Measurements from ENCODE around the gene VSNL1. TPM values are rescaled to one million over a fixed set of nuclear protein-coding genes. Genes with fewer than 3 reads are reported as not detected.

The VSNL1 gene
- total and polyA plus RNA-seq, 5 donors = 26.5 to 39.3 (median 36.8) TPM

DNA sequence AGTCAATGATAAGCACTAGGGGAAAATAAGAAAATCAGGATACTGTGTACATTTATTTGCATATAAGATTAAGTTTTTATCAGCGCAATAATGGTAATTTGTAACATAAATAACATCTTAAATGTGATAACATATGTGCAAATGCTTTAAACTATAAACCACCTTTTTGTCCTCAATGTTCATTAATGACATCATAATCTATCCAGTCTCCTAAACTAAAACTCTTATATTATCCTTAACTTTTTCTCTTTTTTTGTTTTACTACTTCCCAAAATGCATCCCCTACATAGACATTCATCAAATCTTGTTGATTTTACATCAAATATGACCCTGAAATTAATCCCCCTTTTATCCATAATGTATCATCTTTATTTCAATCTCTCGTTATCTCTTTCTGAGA, 18.9 kb upstream of the VSNL1 start:
- Histone ChIP-seq H3K27me3 (ENCODE audit: control insufficient read depth, insufficient read depth) (no peaks in the 10 kb centered on the region), H3K4me1 (ENCODE audit: control insufficient read depth, insufficient read depth, low read length) (no peaks in the 10 kb centered on the region), H3K27ac (ENCODE audit: low read length) (no peak overlapping the region), H3K9me3 (ENCODE audit: control insufficient read depth, low read length) (no peaks in the 10 kb centered on the region), H3K4me3 (ENCODE audit: low read length) (no peak overlapping the region)
- ATAC-seq (no peak), DNase-seq (no peak)
- 90% methylated on average over 2 of the region's 2 CpGs for WGBS
- intact Hi-C loops (cut with DNase I) = no loop called here

DNA sequence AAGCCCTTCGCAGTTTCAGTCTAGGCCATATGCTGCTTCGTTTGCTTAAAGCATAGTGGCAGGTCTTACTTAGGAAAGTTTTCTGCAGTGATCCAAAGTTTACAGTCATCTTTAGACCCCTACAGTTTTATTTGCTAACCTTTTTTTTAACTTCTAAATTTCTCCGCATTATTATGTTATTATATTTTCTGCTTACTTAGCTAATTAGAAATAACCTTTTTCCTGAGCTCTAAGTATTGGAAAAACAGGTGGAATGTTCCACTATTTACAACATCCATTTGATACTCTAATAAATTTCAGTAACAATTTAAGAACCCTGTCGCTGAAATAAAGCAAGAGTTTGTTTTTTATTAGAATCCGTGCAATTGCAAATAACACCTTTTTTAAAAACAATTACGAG, 18.2 kb upstream of the VSNL1 start:
- DNase-seq (no peak), ATAC-seq (no peak)
- intact Hi-C loops (cut with DNase I) = no loop called here
- H3K4me1 ChIP-seq (ENCODE audit: control insufficient read depth, insufficient read depth, low read length) = no peaks in the 10 kb centered on the region
- no peak overlapping the region for H3K27ac ChIP-seq (ENCODE audit: low read length)
- H3K4me3 ChIP-seq (ENCODE audit: low read length) = no peak overlapping the region
- 88% methylated on average over 6 of the region's 6 CpGs for WGBS
- no peaks in the 10 kb centered on the region for H3K9me3 ChIP-seq (ENCODE audit: control insufficient read depth, low read length)
- no peaks in the 10 kb centered on the region for H3K27me3 ChIP-seq (ENCODE audit: control insufficient read depth, insufficient read depth)

DNA sequence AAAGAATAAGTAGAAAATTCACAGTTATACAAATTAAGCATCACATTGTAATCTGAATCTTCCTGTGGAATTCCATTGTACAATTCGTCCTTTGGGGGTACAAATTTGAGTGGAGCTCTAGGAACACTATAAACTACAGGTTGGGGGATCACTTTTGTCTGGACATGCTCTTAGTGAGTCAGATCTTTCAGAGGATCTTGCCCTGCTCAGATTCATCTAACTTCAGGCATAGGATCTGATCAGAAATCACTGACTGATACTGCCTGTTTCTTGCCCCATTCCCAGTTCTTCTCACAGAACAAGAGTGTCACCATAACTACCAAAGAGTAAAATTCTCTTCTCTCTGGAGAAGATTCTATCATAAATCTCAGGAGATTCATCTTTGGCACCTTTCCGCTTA, 10.7 kb upstream of the VSNL1 start:
- DNase-seq (no peak), ATAC-seq (no peak)
- intact Hi-C loops (cut with DNase I) = loop anchor here in 1 of 4 donors (10.0 kb wide), 1 partner anchor 125 kb away; no protein-coding TSS in a partner anchor
- 65% methylated on average over 2 of the region's 2 CpGs for WGBS
- Histone ChIP-seq H3K27me3 (ENCODE audit: control insufficient read depth, insufficient read depth) (no peaks in the 10 kb centered on the region), H3K27ac (ENCODE audit: low read length) (no peak overlapping the region), H3K9me3 (ENCODE audit: control insufficient read depth, low read length) (no peaks in the 10 kb centered on the region), H3K4me3 (ENCODE audit: low read length) (no peak overlapping the region), H3K4me1 (ENCODE audit: control insufficient read depth, insufficient read depth, low read length) (no peaks in the 10 kb centered on the region)

DNA sequence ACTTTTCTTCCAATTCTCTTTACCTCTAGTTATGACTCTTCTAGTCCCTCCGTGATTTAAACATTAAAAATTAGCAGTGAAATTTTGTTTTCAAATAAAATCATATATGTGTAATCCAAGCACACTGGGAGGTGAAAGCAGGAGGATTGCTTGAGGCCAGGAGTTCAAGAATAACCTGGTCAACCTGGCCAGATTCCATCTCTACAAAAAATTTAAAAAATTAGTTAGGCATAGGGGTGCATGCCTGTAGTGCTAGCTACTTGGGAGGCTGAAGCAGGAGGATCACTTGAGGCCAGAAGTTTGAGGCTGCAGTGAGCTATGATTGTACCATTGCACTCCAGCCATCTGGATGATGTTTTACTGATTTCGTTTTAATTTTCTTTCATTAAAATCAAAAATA, 7.0 kb upstream of the VSNL1 start:
- 76% methylated on average over 2 of the region's 2 CpGs for WGBS

DNA sequence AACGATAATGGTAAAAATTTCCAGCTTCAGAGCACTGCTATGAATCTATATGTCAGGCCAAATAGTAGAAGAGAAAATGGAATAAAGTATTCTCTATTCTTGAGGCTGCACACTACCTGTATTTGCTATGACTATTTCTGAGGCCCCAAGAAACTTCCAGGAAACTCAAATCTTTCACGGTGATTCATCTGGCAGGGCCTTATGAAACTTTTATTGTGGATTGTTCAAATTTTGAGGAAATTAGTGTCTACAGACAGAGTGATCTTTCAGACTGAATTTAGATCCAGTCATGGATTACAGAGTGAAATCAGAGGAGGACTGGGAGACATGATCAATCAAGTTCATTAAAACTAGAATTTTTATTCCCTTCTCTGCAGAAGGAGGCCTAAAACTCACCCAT, 4.1 kb upstream of the VSNL1 start:
- intact Hi-C loops (cut with DNase I) = loop anchor here in 2 of 4 donors (5.0 to 10.0 kb wide), 2 partner anchors 116 to 118 kb away; no protein-coding TSS in a partner anchor
- WGBS = 57% methylated on average over 2 of the region's 2 CpGs
- ATAC-seq (no peak), DNase-seq (no peak)
- Histone ChIP-seq H3K9me3 (ENCODE audit: control insufficient read depth, low read length) (no peaks in the 10 kb centered on the region), H3K4me1 (ENCODE audit: control insufficient read depth, insufficient read depth, low read length) (no peaks in the 10 kb centered on the region), H3K27ac (ENCODE audit: low read length) (no peak overlapping the region), H3K4me3 (ENCODE audit: low read length) (no peak overlapping the region), H3K27me3 (ENCODE audit: control insufficient read depth, insufficient read depth) (no peaks in the 10 kb centered on the region)

More for the DNA sequence above, 7.0 kb upstream of the VSNL1 start:
- no peaks in the 10 kb centered on the region for H3K27me3 ChIP-seq (ENCODE audit: control insufficient read depth, insufficient read depth)
- no peak overlapping the region for H3K4me3 ChIP-seq (ENCODE audit: low read length)
- H3K9me3 ChIP-seq (ENCODE audit: control insufficient read depth, low read length) = no peaks in the 10 kb centered on the region
- DNase-seq = no peak
- H3K4me1 ChIP-seq (ENCODE audit: control insufficient read depth, insufficient read depth, low read length) = no peaks in the 10 kb centered on the region
- no peak for ATAC-seq
- intact Hi-C loops (cut with DNase I) = loop anchor here in 1 of 4 donors (10.0 kb wide), 1 partner anchor 121 kb away; no protein-coding TSS in a partner anchor
- no peak overlapping the region for H3K27ac ChIP-seq (ENCODE audit: low read length)

DNA sequence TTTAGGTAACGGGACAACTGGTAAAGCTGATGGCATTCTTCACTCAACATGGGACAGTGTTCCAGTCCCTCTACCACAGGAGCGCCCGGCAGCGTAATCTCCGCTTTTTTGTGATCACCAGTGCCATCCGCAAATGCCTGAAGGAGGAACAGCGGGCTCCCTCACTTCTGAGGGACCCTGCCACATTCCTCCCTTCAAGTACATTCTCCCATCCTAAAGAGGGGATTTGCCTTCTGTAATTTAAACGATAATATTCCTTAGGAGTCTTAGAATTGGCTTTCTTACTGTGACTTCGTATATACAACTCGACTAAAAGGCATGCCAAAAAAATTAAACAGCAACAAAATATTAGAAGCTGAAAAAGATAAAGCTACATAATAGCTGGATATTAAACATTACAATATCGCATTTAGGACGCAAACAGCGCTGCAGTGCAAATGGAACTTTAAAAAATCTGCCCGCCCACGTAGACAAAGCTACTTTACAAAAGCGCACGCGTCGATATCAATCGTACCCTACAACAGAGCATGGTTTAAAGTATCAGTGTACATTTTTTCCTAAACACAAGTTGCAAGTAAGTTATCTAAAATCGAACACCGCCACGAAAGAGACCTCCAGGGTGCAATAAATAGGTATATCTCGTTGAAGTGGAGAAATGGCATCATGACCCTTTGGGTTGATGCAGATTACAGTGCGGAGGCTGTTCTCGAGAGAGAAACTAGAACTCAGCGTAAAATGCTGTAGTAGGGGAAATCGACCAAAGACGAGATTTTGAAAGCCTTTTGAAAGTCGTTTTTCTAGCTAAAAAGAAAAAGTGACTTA, 2.3 kb upstream of the VSNL1 start:
- DNase-seq = peak in 2 of 3 donors; percentile 35 to 50
- no peaks in the 10 kb centered on the region for H3K27me3 ChIP-seq (ENCODE audit: control insufficient read depth, insufficient read depth)
- peak overlapping the region; percentile 47 for H3K4me3 ChIP-seq (ENCODE audit: low read length)
- peak overlapping the region; percentile 43 for H3K27ac ChIP-seq (ENCODE audit: low read length)
- no peaks in the 10 kb centered on the region for H3K9me3 ChIP-seq (ENCODE audit: control insufficient read depth, low read length)
- 4% methylated on average over 30 of the region's 30 CpGs for WGBS
- no peaks in the 10 kb centered on the region for H3K4me1 ChIP-seq (ENCODE audit: control insufficient read depth, insufficient read depth, low read length)
- peak in 1 of 2 donors; percentile 7 for ATAC-seq
- intact Hi-C loops (cut with DNase I) = loop anchor here in 2 of 4 donors (5.0 to 10.0 kb wide), 2 partner anchors 114 to 117 kb away; no protein-coding TSS in a partner anchor

DNA sequence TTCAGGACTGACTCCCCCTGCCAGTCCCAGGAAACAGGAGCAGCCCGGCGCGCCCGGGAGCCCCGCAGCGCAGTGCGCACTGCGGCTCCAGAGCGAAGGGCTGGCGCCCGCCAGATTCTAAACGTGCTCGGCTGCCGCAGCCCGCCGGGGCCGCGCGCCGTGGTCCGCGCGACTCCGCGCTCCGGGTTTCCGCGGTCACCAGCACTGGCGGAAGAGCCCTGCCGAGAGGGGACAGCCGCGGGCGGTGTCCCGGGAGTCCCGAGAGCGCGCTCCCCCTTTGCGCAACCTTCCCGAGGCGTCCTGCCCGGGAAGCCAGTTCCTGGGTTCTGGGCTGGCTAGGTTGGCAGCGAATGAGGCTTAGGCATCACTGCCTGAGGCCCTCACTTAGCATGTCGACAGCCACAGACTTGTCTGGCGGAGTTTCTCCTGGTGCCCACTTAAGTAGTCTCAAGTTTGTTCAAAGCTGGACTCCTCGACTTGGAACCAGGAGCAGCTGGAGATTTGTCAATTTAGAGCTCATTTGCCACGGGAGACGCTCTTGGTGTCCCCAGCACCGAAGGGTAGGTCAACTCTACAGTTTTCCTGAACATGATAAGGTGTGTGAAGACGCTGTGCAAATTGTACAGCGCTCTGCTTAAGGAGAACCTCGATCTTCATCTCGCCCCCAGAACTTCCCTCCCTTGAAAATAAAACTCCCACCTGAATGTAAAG, 1.5 kb upstream of the VSNL1 start:
- intact Hi-C loops (cut with DNase I) = loop anchor here in 2 of 4 donors (5.0 to 10.0 kb wide), 2 partner anchors 113 to 116 kb away; no protein-coding TSS in a partner anchor
- ATAC-seq (peak; percentile 90 to 91), DNase-seq (peak; percentile 65 to 88 (median 80))
- under 1% methylated on average over 52 of the region's 52 CpGs for WGBS
- no peaks in the 10 kb centered on the region for H3K27me3 ChIP-seq (ENCODE audit: control insufficient read depth, insufficient read depth)
- peak overlapping the region; percentile 47 for H3K4me3 ChIP-seq (ENCODE audit: low read length)
- H3K4me1 ChIP-seq (ENCODE audit: control insufficient read depth, insufficient read depth, low read length) = no peaks in the 10 kb centered on the region
- H3K9me3 ChIP-seq (ENCODE audit: control insufficient read depth, low read length) = no peaks in the 10 kb centered on the region
- peak overlapping the region; percentile 70 for H3K27ac ChIP-seq (ENCODE audit: low read length)

DNA sequence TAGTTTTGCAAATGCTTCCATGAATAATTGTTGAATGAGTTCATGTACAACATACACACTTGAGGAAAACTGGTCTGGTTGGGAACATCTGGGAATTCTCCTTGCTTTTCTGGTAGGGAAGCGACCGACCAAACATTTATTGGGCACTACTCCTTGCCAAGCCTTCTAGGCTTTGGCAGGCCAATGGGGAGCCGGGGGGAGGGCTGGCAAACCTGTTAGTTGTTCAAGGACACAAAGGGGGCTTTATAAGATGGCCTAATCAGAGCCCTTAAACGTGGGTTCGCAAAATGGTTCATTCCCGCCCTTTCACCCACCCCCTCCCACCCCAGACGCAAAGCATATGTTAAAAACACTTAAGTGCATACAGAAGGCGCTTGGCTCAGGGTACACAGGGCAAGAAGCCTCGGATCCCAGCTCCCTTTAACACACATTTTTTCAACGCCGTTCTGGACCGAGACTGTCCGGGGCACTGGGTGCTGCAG, 844 bp upstream of the VSNL1 start:
- DNase-seq = peak; percentile 24 to 45 (median 40)
- H3K9me3 ChIP-seq (ENCODE audit: control insufficient read depth, low read length) = no peaks in the 10 kb centered on the region
- WGBS = 2% methylated on average over 13 of the region's 13 CpGs
- intact Hi-C loops (cut with DNase I) = loop anchor here in 3 of 4 donors (5.0 to 10.0 kb wide), 3 partner anchors 105 to 115 kb away; no protein-coding TSS in a partner anchor
- peak; percentile 53 to 60 for ATAC-seq
- H3K4me3 ChIP-seq (ENCODE audit: low read length) = peak overlapping the region; percentile 25
- H3K27me3 ChIP-seq (ENCODE audit: control insufficient read depth, insufficient read depth) = no peaks in the 10 kb centered on the region
- H3K4me1 ChIP-seq (ENCODE audit: control insufficient read depth, insufficient read depth, low read length) = no peaks in the 10 kb centered on the region
- H3K27ac ChIP-seq (ENCODE audit: low read length) = peak overlapping the region; percentile 77

DNA sequence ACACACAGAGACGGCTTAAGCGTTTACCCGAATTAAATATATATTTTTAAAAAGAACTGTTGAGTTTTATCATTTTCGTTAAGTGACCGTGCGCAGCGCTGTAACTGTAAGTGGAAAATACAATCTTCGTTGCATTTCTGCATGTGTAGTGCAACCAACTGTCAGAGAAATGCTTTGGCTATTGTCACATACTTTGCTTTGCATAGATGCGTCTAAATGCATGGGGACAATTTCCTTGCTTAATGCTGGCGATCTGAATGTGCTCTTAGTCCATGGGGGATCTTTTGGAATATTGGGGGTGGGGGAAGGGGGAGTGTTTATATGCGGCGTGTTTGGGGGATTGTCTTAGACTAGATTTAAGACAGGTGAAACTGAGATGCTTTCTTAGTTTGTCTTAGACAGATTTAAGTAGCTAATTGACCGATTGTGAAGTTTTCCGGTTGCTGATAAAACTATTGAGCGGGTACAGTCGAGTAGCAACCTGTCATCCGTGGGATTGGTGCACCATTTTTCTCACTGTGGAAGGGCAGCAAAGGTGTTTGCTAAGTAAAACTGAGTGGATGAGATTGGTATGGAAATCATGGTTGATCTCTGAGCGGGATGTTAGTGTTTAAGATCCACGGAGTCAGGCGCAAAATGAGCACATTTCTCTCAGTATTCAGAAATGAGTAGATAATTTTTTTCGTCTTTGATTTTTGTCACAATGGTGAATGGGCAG, 476 bp downstream of the VSNL1 start:
- 2% methylated on average over 21 of the region's 21 CpGs for WGBS
- intact Hi-C loops (cut with DNase I) = loop anchor here in 1 of 4 donors (10.0 kb wide), 1 partner anchor 104 kb away; no protein-coding TSS in a partner anchor
- Histone ChIP-seq H3K9me3 (ENCODE audit: control insufficient read depth, low read length) (no peaks in the 10 kb centered on the region), H3K27ac (ENCODE audit: low read length) (peak overlapping the region; percentile 55), H3K27me3 (ENCODE audit: control insufficient read depth, insufficient read depth) (no peaks in the 10 kb centered on the region), H3K4me3 (ENCODE audit: low read length) (peak overlapping the region; percentile 25), H3K4me1 (ENCODE audit: control insufficient read depth, insufficient read depth, low read length) (no peaks in the 10 kb centered on the region)
- DNase-seq (no peak), ATAC-seq (no peak)

DNA sequence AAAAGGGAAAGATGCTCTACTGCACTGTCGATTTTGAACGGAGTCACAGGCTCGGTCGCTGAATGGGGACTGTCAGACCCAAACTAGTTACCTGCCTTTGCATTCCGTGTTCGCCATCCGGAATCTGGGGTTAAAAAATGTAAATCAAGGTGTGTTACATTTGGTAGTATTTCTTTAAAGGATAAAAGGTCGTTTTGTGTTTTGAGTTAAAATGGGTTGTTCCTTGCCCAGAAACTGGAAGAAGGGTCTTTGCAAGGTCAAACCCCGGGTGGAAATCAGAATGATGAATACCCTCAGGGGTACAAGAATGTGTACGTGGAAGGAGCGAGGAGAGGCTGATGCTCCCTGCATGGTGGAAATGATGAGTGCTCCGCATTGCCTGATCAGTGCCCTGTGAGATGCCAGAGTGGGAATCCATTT, 1.0 kb downstream of the VSNL1 start:
- no peak for DNase-seq
- no peak for ATAC-seq
- no peaks in the 10 kb centered on the region for H3K27me3 ChIP-seq (ENCODE audit: control insufficient read depth, insufficient read depth)
- H3K4me1 ChIP-seq (ENCODE audit: control insufficient read depth, insufficient read depth, low read length) = no peaks in the 10 kb centered on the region
- WGBS = 5% methylated on average over 12 of the region's 12 CpGs
- intact Hi-C loops (cut with DNase I) = loop anchor here in 1 of 4 donors (10.0 kb wide), 1 partner anchor 103 kb away; no protein-coding TSS in a partner anchor
- H3K4me3 ChIP-seq (ENCODE audit: low read length) = peak overlapping the region; percentile 25
- H3K27ac ChIP-seq (ENCODE audit: low read length) = no peak overlapping the region
- no peaks in the 10 kb centered on the region for H3K9me3 ChIP-seq (ENCODE audit: control insufficient read depth, low read length)

Data from right cardiac atrium (tissue), 5 donors.